HepG2 (cell line): Measurements from ENCODE around the gene PPP4C. TPM values are rescaled to one million over a fixed set of nuclear protein-coding genes. Genes with fewer than 3 reads are reported as not detected.

Experiments
- ARHGAP35 ChIP-seq: sonication (generic); formaldehyde crosslinking; IDR thresholded peaks from 2 replicates; pipeline ENCODE4 v1.9.0; 2022; ENCODE audit warnings: mild to moderate bottlenecking, inconsistent platforms, moderate library complexity, missing genetic modification reagents, borderline replicate concordance
- RBFOX2 ChIP-seq: fragments of 200-400 bp; formaldehyde crosslinking; IDR thresholded peaks from 2 replicates; pipeline ENCODE4 v1.6.1; 2017; ENCODE audit warnings: low read depth, mild to moderate bottlenecking, low read length
- SAFB2 ChIP-seq: sonication (generic); formaldehyde crosslinking; IDR thresholded peaks from 2 replicates; pipeline ENCODE4 v1.5.1; 2020; ENCODE audit warnings: missing genetic modification reagents, low read depth, mild to moderate bottlenecking, borderline replicate concordance
- STAG1 ChIP-seq: sonication (generic); formaldehyde crosslinking; IDR thresholded peaks from 2 replicates; pipeline ENCODE4 v1.4.0; 2020; ENCODE audit warnings: missing genetic modification reagents
- TOE1 ChIP-seq: sonication (generic); formaldehyde crosslinking; IDR thresholded peaks from 2 replicates; pipeline ENCODE4 v1.4.0; 2020; ENCODE audit warnings: mild to moderate bottlenecking, missing genetic modification reagents
- ZFP62 ChIP-seq: sonication (generic); formaldehyde crosslinking; IDR thresholded peaks from 2 replicates; pipeline ENCODE4 v1.4.0; 2020; ENCODE audit warnings: missing genetic modification reagents
- ZNF251 ChIP-seq: sonication (generic); formaldehyde crosslinking; IDR thresholded peaks from 2 replicates; pipeline ENCODE4 v1.9.0; 2021; ENCODE audit warnings: mild to moderate bottlenecking, missing genetic modification reagents
- ZNF333 ChIP-seq: sonication (generic); formaldehyde crosslinking; IDR thresholded peaks from 2 replicates; pipeline ENCODE4 v1.4.0; 2020; ENCODE audit warnings: mild to moderate bottlenecking, missing genetic modification reagents, borderline replicate concordance
- ZNF350 ChIP-seq: sonication (generic); formaldehyde crosslinking; IDR thresholded peaks from 2 replicates; pipeline ENCODE4 v1.4.0; 2020; ENCODE audit warnings: mild to moderate bottlenecking, low read depth, missing genetic modification reagents, borderline replicate concordance
- polyA plus RNA-seq, 8 experiments: library from polyadenylated mRNA; depleted of rRNA in 3 of 8; stranded (reverse) in 7 of 8; unstranded in 1 of 8; fragments of >200 nt; fragmentation: Illumina TruSeq in 4 of 8; extraction: Trizol in 4 of 8; gene quantifications; 2 replicates each; pipeline versions ENCODE4 v1.2.1 to v1.2.3, GENCODE V29; 2011 to 2016; ENCODE audit warnings: low read depth in 4 of 8, missing spikeins in 1 of 8, mixed read lengths in 1 of 8; ENCODE audit not compliant: insufficient read depth in 1 of 8
- total RNA-seq, 5 experiments: library from RNA; depleted of rRNA; stranded (reverse); fragments of >200 nt; fragmentation: Illumina TruSeq; extraction: Trizol; gene quantifications; 2 replicates each; pipeline ENCODE4 v1.2.3, GENCODE V29; 2016; ENCODE audit warnings: low read depth in 1 of 5
- TF ChIP-seq, protein P1 (sequence below): sonication (generic); formaldehyde crosslinking; conservative IDR thresholded peaks from 2 replicates; pipeline ENCODE4 v1.4.0; 2020; ENCODE audit warnings: missing genetic modification reagents
- TF ChIP-seq, protein P2 (sequence below): sonication (generic); formaldehyde crosslinking; IDR thresholded peaks from 2 replicates; pipeline ENCODE4 v1.8.1; 2023; ENCODE audit warnings: mild to moderate bottlenecking, inconsistent platforms, moderate library complexity, missing genetic modification reagents, borderline replicate concordance
- TF ChIP-seq, protein P3 (sequence below): sonication (generic); formaldehyde crosslinking; IDR thresholded peaks from 2 replicates; pipeline ENCODE4 v1.5.0; 2020; ENCODE audit warnings: mild to moderate bottlenecking, missing genetic modification reagents, borderline replicate concordance
- TF ChIP-seq, protein P4 (sequence below): IDR thresholded peaks from 2 replicates; pipeline ENCODE4 v1.6.1; 2016; ENCODE audit warnings: low read depth, borderline replicate concordance
- TF ChIP-seq, protein P5 (sequence below): sonication (generic); formaldehyde crosslinking; IDR thresholded peaks from 2 replicates; pipeline ENCODE4 v1.4.0; 2020; ENCODE audit warnings: mild to moderate bottlenecking, missing genetic modification reagents

The PPP4C gene
- total and polyA plus RNA-seq, 2 of the 13 experiments (the other 11 are each of a cell fraction or from before 2014, with no cell fraction given), result 176 to 220 TPM

DNA sequence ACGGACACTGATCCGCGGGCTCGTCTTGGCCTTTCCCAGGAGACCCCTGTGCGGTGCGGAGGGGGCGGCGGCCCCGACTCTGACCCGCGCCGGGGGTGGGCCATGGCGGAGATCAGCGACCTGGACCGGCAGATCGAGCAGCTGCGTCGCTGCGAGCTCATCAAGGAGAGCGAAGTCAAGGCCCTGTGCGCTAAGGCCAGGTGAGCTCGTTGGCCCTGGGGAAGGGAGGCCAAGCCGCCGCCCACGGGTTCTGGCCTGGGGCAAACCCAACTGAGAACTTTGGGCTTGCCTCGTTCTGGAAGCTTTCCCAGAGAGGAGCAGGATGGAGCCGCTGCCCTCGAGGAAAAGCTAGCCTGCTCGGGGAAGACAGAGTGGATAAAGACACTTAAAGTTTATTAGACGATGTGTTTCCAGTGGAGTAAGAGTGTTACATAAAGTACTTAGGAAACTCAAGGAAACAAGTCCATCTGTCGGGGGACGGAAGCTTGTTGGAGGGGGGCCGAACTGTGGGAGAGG, 540 bp downstream of the PPP4C start (continued):
- TF ChIP-seq, protein P1, sequence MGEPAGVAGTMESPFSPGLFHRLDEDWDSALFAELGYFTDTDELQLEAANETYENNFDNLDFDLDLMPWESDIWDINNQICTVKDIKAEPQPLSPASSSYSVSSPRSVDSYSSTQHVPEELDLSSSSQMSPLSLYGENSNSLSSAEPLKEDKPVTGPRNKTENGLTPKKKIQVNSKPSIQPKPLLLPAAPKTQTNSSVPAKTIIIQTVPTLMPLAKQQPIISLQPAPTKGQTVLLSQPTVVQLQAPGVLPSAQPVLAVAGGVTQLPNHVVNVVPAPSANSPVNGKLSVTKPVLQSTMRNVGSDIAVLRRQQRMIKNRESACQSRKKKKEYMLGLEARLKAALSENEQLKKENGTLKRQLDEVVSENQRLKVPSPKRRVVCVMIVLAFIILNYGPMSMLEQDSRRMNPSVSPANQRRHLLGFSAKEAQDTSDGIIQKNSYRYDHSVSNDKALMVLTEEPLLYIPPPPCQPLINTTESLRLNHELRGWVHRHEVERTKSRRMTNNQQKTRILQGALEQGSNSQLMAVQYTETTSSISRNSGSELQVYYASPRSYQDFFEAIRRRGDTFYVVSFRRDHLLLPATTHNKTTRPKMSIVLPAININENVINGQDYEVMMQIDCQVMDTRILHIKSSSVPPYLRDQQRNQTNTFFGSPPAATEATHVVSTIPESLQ, result no peak
- no peak for TF ChIP-seq ZNF333 (CRISPR knock-in tag)
- TF ChIP-seq, protein P2, sequence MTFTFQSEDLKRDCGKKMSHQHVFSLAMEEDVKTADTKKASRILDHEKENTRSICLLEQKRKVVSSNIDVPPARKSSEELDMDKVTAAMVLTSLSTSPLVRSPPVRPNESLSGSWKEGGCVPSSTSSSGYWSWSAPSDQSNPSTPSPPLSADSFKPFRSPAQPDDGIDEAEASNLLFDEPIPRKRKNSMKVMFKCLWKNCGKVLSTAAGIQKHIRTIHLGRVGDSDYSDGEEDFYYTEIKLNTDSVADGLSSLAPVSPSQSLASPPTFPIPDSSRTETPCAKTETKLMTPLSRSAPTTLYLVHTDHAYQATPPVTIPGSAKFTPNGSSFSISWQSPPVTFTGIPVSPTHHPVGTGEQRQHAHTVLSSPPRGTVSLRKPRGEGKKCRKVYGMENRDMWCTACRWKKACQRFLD, result peak; percentile 60; the same call in 1 of the 2 replicates
- 0 out of 2 replicates have a peak, but pooled peaks have one; percentile 10 for TF ChIP-seq ARHGAP35 (CRISPR knock-in tag)
- TF ChIP-seq ZNF251 (CRISPR knock-in tag), result no peak
- TF ChIP-seq, protein P3, sequence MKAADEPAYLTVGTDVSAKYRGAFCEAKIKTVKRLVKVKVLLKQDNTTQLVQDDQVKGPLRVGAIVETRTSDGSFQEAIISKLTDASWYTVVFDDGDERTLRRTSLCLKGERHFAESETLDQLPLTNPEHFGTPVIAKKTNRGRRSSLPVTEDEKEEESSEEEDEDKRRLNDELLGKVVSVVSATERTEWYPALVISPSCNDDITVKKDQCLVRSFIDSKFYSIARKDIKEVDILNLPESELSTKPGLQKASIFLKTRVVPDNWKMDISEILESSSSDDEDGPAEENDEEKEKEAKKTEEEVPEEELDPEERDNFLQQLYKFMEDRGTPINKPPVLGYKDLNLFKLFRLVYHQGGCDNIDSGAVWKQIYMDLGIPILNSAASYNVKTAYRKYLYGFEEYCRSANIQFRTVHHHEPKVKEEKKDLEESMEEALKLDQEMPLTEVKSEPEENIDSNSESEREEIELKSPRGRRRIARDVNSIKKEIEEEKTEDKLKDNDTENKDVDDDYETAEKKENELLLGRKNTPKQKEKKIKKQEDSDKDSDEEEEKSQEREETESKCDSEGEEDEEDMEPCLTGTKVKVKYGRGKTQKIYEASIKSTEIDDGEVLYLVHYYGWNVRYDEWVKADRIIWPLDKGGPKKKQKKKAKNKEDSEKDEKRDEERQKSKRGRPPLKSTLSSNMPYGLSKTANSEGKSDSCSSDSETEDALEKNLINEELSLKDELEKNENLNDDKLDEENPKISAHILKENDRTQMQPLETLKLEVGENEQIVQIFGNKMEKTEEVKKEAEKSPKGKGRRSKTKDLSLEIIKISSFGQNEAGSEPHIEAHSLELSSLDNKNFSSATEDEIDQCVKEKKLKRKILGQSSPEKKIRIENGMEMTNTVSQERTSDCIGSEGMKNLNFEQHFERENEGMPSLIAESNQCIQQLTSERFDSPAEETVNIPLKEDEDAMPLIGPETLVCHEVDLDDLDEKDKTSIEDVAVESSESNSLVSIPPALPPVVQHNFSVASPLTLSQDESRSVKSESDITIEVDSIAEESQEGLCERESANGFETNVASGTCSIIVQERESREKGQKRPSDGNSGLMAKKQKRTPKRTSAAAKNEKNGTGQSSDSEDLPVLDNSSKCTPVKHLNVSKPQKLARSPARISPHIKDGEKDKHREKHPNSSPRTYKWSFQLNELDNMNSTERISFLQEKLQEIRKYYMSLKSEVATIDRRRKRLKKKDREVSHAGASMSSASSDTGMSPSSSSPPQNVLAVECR (CRISPR knock-in tag), result peak; percentile 10; the same call in 1 of the 2 replicates
- TF ChIP-seq ZNF350 (CRISPR knock-in tag), result no peak
- TF ChIP-seq RBFOX2, result peak; percentile 12; the same call in 1 of the 2 replicates
- TF ChIP-seq, protein P4, sequence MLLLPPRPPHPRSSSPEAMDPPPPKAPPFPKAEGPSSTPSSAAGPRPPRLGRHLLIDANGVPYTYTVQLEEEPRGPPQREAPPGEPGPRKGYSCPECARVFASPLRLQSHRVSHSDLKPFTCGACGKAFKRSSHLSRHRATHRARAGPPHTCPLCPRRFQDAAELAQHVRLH (CRISPR knock-in tag), result no peak
- no peak for TF ChIP-seq TOE1 (CRISPR knock-in tag)
- TF ChIP-seq ZFP62 (CRISPR knock-in tag), result no peak
- peak; percentile 7; the same call in 1 of the 2 replicates for TF ChIP-seq SAFB2 (CRISPR knock-in tag)
- TF ChIP-seq STAG1, result no peak
- TF ChIP-seq, protein P5, sequence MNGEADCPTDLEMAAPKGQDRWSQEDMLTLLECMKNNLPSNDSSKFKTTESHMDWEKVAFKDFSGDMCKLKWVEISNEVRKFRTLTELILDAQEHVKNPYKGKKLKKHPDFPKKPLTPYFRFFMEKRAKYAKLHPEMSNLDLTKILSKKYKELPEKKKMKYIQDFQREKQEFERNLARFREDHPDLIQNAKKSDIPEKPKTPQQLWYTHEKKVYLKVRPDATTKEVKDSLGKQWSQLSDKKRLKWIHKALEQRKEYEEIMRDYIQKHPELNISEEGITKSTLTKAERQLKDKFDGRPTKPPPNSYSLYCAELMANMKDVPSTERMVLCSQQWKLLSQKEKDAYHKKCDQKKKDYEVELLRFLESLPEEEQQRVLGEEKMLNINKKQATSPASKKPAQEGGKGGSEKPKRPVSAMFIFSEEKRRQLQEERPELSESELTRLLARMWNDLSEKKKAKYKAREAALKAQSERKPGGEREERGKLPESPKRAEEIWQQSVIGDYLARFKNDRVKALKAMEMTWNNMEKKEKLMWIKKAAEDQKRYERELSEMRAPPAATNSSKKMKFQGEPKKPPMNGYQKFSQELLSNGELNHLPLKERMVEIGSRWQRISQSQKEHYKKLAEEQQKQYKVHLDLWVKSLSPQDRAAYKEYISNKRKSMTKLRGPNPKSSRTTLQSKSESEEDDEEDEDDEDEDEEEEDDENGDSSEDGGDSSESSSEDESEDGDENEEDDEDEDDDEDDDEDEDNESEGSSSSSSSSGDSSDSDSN (CRISPR knock-in tag), result peak; percentile 15; the same call in 1 of the 2 replicates
